ENCODE measurements around the gene APCDD1. TPM values are rescaled to one million over a fixed set of nuclear protein-coding genes. Genes with fewer than 3 reads are reported as not detected.

The APCDD1 gene
- total RNA-seq, 4 donors from 2014 or later: 47.6 to 191 (median 118) TPM

DNA sequence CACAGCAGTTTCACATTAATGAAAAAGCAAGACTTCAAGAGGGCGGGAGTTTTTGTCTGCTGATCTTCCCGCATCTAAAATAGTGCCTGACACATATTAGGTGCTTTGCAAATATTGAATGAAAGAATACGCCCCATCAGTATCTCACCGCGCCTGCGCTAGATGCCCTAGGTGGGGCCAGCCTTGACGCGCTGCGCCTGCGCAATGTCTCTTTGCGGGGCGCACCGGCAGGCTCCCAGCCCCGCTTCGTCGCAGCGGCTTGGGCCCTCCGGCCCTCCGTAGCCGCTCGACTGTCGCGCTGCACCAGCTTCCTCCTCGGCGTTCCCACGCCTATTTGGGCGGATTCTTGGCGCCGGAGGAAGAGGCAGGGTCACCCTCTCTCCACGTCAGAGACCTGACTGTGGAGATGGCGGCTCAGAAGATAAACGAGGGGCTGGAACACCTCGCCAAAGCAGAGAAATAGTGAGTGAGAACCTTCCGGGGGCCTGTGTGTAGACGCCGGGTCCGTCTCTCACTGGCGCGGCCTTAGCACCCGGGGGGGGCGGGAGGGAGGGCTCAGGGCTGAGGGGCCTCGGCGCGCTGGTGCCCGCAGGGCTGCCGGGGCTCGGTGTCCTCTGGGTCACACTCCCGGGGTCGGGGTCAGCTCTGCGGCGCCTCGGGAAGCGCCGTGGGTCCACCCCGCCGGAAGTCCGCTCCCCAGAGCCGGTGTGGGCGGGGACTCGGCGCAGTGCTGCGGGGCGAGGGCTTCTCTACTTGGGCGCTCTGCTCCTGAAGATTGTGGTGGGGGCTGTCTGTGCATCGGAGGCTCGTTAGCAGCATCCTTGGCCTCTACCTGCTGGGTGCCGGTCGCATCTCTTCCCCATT lies 71.5 kb downstream of the APCDD1 start, which contains the start of gene NAPG:
Gene NAPG, plus strand, starts transcription at position 331 of the 864 bp plus-strand sequence. Its CDS starts 76 bp downstream, at position 407.
- TF ChIP-seq, protein P1, sequence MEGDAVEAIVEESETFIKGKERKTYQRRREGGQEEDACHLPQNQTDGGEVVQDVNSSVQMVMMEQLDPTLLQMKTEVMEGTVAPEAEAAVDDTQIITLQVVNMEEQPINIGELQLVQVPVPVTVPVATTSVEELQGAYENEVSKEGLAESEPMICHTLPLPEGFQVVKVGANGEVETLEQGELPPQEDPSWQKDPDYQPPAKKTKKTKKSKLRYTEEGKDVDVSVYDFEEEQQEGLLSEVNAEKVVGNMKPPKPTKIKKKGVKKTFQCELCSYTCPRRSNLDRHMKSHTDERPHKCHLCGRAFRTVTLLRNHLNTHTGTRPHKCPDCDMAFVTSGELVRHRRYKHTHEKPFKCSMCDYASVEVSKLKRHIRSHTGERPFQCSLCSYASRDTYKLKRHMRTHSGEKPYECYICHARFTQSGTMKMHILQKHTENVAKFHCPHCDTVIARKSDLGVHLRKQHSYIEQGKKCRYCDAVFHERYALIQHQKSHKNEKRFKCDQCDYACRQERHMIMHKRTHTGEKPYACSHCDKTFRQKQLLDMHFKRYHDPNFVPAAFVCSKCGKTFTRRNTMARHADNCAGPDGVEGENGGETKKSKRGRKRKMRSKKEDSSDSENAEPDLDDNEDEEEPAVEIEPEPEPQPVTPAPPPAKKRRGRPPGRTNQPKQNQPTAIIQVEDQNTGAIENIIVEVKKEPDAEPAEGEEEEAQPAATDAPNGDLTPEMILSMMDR (IDR thresholded peaks at IDR 0.05; ENCODE audit: low read depth): no peak

DNA sequence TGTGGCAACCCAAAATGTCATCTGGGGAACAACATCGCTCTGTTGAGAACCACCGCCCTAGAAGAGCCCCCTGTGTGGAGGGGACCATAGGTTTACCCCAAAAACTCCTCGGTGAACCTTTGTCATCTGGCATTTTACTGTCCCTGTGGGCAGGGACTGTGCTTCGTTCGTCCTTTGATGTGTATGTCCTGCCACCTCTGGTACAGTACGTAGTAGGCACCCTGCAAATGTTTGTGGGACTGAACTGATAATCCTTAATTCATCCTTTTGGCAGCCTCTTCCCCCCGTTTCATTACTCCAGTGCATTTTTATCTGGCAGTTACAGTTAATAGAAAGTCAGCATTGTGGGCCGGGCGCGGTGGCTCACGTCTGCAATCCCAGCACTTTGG lies 72.1 kb downstream of the APCDD1 start:
- TF ChIP-seq, protein P1 (IDR thresholded peaks at IDR 0.05; ENCODE audit: low read depth): no peak

DNA sequence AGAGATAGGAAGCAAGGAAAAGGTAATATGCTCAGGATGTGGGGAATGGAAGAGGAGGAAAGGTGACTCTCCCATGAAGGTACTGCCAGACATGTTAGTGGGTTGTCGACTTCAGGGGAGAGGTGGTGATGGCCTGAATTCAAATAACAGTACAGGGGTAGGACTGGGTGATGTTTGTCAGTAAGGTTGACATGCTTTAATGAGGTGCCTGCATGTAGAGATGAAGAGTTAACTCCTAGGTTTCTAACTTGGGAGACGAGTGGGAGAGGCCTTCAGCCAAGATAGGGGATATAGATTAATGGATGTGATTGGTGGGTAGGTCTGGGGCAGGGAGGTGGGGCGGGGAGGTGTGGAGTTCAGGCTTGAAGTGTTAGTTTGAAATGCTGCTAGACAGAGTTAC lies 74.0 kb downstream of the APCDD1 start:
- TF ChIP-seq, protein P1 (IDR thresholded peaks at IDR 0.05; ENCODE audit: low read depth): no peak

DNA sequence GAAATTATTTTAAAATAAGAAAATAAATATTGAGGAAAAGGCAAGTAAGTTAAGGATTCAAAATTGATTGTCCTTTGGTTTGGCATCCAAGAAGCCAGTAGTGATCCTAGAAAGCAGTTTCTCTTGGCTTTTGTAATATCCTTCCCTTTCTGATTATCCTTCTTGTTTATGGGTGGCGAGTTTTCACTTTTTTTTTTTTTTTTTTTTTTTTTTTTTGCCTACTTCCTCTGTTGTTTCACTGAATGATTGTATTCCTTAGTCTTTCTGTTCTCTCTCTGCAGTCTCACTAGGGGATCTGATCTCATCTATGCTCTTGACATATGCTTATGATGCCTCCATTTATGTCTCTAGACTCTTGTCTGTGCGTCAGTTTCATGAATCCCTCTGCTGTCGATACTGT lies 75.6 kb downstream of the APCDD1 start:
- TF ChIP-seq, protein P1 (IDR thresholded peaks at IDR 0.05; ENCODE audit: low read depth): no peak

DNA sequence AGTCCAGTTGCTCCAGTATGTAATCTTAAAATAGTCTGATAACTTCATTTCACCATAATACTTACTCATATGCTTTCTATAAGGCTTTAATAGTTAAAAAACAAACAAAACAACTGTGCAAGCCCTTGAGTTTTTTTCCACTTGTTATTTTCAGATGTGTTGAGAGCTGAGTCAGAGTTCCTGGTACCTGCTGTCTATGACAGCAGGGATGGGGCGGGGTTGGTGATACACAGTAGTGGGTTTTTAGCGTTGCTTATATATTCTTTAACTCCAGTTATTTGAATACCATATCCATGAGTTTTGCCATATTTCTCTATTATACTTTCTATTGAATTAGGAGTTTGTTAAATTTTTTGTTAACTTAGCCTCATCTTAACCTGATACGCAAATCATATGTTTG lies 76.4 kb downstream of the APCDD1 start:
- TF ChIP-seq, protein P1 (IDR thresholded peaks at IDR 0.05; ENCODE audit: low read depth): no peak

DNA sequence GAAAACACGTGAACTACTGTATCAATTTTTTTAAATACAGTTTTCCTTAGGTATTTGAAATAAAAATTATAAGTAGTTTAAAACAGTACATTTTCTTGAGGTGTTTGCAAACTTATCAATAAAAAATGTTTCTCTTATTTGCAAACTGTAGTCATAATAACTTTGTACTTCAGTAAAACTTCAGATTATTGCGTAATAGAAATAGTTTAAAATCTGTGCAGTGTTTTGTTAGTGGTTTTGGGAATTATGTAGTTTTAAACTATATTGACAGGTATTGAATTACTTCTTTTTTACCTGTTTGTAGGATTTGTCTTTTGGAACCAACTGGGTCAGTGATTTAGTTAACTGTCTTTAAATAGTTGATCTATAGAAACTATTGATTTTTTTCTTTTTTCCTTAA lies 78.7 kb downstream of the APCDD1 start:
- TF ChIP-seq, protein P1 (IDR thresholded peaks at IDR 0.05; ENCODE audit: low read depth): no peak

DNA sequence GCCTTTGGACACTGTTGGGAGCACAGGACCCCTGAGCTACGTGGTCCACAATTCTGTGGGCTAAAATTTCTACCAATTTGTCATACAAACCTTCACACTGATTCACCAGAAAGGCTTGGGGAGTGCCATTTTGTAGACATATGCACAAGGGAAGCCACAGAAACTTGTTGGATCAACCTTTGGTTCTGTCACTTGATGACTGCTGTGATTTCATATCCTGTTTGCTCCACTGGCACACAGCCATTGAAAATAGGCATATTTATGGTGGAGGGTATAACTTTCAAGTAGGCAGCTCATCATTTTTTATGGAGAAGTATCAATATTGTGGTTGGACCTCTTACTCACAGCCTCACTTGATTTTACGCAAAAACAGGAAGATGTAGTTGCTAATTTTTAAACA lies 81.8 kb downstream of the APCDD1 start:
- TF ChIP-seq, protein P1 (IDR thresholded peaks at IDR 0.05; ENCODE audit: low read depth): no peak
